Parathyroid adenoma (tissue), 2 donors: ENCODE results near the gene EIF4B.
"Not testable (repeated sequence)": the region's sequence is repeated elsewhere in the genome, so short reads cannot be mapped to it uniquely, and the experiment has no call there.

Experiments
- H2AFZ ChIP-seq: fragments of 300-600 bp; sonication (generic); one replicate; pipeline ENCODE4 v1.7.0; 2017; ENCODE audit warnings: antibody characterized with exemption, mild to moderate bottlenecking
- H3K27ac ChIP-seq: fragments of 300-600 bp; sonication (generic); one replicate; pipeline ENCODE4 v1.7.0; 2017
- H3K27me3 ChIP-seq: fragments of 300-600 bp; sonication (generic); one replicate; pipeline ENCODE4 v1.7.0; 2017; ENCODE audit warnings: low read length; ENCODE audit not compliant: control insufficient read depth, insufficient read depth
- H3K36me3 ChIP-seq: fragments of 300-600 bp; sonication (generic); one replicate; pipeline ENCODE4 v1.7.0; 2017; ENCODE audit warnings: low read length; ENCODE audit not compliant: control insufficient read depth, insufficient read depth
- H3K4me1 ChIP-seq: fragments of 300-600 bp; sonication (generic); one replicate; pipeline ENCODE4 v1.7.0; 2017; ENCODE audit warnings: control low read depth
- H3K4me2 ChIP-seq: fragments of 300-600 bp; sonication (generic); one replicate; pipeline ENCODE4 v1.7.0; 2017; ENCODE audit warnings: low read length
- H3K4me3 ChIP-seq: fragments of 300-600 bp; sonication (generic); one replicate; pipeline ENCODE4 v1.7.0; 2017; ENCODE audit warnings: low read depth, low read length
- H3K79me2 ChIP-seq: fragments of 300-600 bp; sonication (generic); one replicate; pipeline ENCODE4 v1.7.0; 2017; ENCODE audit warnings: control low read depth
- H3K9ac ChIP-seq: fragments of 300-600 bp; sonication (generic); one replicate; pipeline ENCODE4 v1.7.0; 2017; ENCODE audit warnings: mild to moderate bottlenecking
- H3K9me3 ChIP-seq: fragments of 300-600 bp; sonication (generic); one replicate; pipeline ENCODE4 v1.7.0; 2017; ENCODE audit warnings: low read length; ENCODE audit not compliant: control insufficient read depth
- CTCF ChIP-seq: fragments of 300-600 bp; sonication (generic); IDR thresholded peaks from one replicate; pipeline ENCODE4 v1.7.0; 2017; ENCODE audit warnings: antibody characterized with exemption, mild to moderate bottlenecking
- donor health status: primary hyperparathyroidism.

EIF4B gene

GRCh38 chr12:52980650-52981423, 25.4 kb upstream of the EIF4B start:
- Histone ChIP-seq H3K9me3 (no peaks in the 10 kb centered on the region), H3K36me3 (no peaks in the 10 kb centered on the region), H3K9ac (no peak overlapping the region), H2AFZ (no peak overlapping the region), H3K4me1 (peaks cover 6% of the 10 kb centered on the region), H3K27me3 (no peaks in the 10 kb centered on the region), H3K79me2 (no peaks in the 10 kb centered on the region), H3K4me3 (no peak overlapping the region), H3K4me2 (no peak overlapping the region), H3K27ac (no peak overlapping the region)
- peak; percentile 98 for TF ChIP-seq CTCF

- no peaks in the 10 kb centered on the region for H3K27me3 ChIP-seq
- H3K9ac ChIP-seq, result no peak overlapping the region
- H3K27ac ChIP-seq, result no peak overlapping the region
- no peak overlapping the region for H3K4me3 ChIP-seq
- H3K36me3 ChIP-seq, result no peaks in the 10 kb centered on the region
- no peaks in the 10 kb centered on the region for H3K79me2 ChIP-seq
- H3K4me2 ChIP-seq, result no peak overlapping the region
- no peak for TF ChIP-seq CTCF
- no peaks in the 10 kb centered on the region for H3K4me1 ChIP-seq
- H2AFZ ChIP-seq, result no peak overlapping the region
- H3K9me3 ChIP-seq, result no peaks in the 10 kb centered on the region
Measured at GRCh38 chr12:52984136-52984535, 22.1 kb upstream of the EIF4B start.

GRCh38 chr12:52988898-52989297, 17.4 kb upstream of the EIF4B start:
- no peak overlapping the region for H3K4me3 ChIP-seq
- no peak overlapping the region for H2AFZ ChIP-seq
- no peaks in the 10 kb centered on the region for H3K36me3 ChIP-seq
- no peaks in the 10 kb centered on the region for H3K9me3 ChIP-seq
- H3K27me3 ChIP-seq, result no peaks in the 10 kb centered on the region
- no peaks in the 10 kb centered on the region for H3K79me2 ChIP-seq
- TF ChIP-seq CTCF, result no peak
- H3K4me2 ChIP-seq, result no peak overlapping the region
- H3K4me1 ChIP-seq, result peaks cover 6% of the 10 kb centered on the region
- no peak overlapping the region for H3K9ac ChIP-seq
- H3K27ac ChIP-seq, result no peak overlapping the region

GRCh38 chr12:52990206-52990605, 16.1 kb upstream of the EIF4B start:
- TF ChIP-seq CTCF, result no peak
- Histone ChIP-seq H2AFZ (no peak overlapping the region), H3K4me2 (no peak overlapping the region), H3K9ac (no peak overlapping the region), H3K4me1 (peaks cover 6% of the 10 kb centered on the region), H3K9me3 (no peaks in the 10 kb centered on the region), H3K4me3 (no peak overlapping the region), H3K36me3 (no peaks in the 10 kb centered on the region), H3K27me3 (no peaks in the 10 kb centered on the region), H3K27ac (no peak overlapping the region), H3K79me2 (no peaks in the 10 kb centered on the region)

GRCh38 chr12:52992240-52992639, 14.0 kb upstream of the EIF4B start:
- H3K27ac ChIP-seq, H3K27me3 ChIP-seq, H3K4me3 ChIP-seq, H3K36me3 ChIP-seq, H3K9me3 ChIP-seq, H3K9ac ChIP-seq, H3K79me2 ChIP-seq, H3K4me1 ChIP-seq, H2AFZ ChIP-seq, H3K4me2 ChIP-seq: not testable (repeated sequence)
